A375 (cell line): ENCODE measurements around the gene KRTAP19-1. TPM values are rescaled to one million over a fixed set of nuclear protein-coding genes. Genes with fewer than 3 reads are reported as not detected.

ENCODE experiments used
- small RNA-seq: library from RNA; depleted of rRNA; stranded (forward); fragments of <200 nt; gene quantifications from one replicate; pipeline ENCODE3, GENCODE V24; 2014
- total RNA-seq: library from RNA; depleted of rRNA; stranded (reverse); fragments of >200 nt; shearing (Covaris generic); gene quantifications from 2 replicates; pipeline ENCODE4 v1.2.3, GENCODE V29; 2014; rRNA removed

The KRTAP19-1 gene
- total RNA-seq, result not detected in 2 replicates

GRCh38 chr21:30480145-30480544 is at the start of gene KRTAP19-1:
TSS of gene KRTAP19-1 (minus strand) at chr21:30480367. CDS start at chr21:30480317, 50 bp downstream.

GRCh38 chr21:30502041-30502440 is 21.9 kb upstream of the KRTAP19-1 start, which contains the start of gene KRTAP19-5:
TSS of gene KRTAP19-5 (minus strand) at chr21:30502141. CDS start at chr21:30502090, 51 bp downstream.

DNA sequence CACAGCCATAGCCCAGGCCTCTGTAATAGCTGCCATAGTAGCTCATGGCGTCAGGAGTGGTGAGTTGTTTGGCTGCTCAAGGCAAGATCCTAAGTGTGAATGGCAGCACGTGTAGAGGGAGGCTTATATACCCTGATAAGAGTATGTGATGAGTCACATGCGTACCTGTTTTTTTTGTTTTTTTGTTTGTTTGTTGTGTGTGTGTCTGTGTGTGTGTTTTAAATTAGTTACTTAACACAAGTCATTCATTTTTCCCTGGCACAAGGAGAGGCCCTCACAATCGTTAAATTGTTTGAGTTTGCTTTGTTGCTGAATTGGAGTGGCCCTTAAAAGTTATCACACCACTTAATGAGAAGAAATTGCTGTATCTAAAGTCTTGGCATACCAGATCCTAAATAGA is 16.9 kb upstream of the KRTAP19-1 start, which contains the start of gene KRTAP19-4:
TSS of gene KRTAP19-4 (minus strand) at position 101 of the 400 bp plus-strand sequence. CDS start at position 46, 55 bp downstream.

GRCh38 chr21:30491963-30492428 is 11.8 kb upstream of the KRTAP19-1 start, which contains the start of gene KRTAP19-3:
TSS of gene KRTAP19-3 (minus strand) at chr21:30492013. CDS start at chr21:30491957, 56 bp downstream.

GRCh38 chr21:30487336-30487735 is 7.2 kb upstream of the KRTAP19-1 start, which contains the start of gene KRTAP19-2:
TSS of gene KRTAP19-2 (minus strand) at chr21:30487436. CDS start at chr21:30487348, 88 bp downstream.

GRCh38 chr21:30439975-30440374 is 40.2 kb downstream of the KRTAP19-1 start, which contains the start of gene KRTAP15-1:
TSS of gene KRTAP15-1 (plus strand) at chr21:30440275. CDS start at chr21:30440328, 53 bp downstream.

DNA sequence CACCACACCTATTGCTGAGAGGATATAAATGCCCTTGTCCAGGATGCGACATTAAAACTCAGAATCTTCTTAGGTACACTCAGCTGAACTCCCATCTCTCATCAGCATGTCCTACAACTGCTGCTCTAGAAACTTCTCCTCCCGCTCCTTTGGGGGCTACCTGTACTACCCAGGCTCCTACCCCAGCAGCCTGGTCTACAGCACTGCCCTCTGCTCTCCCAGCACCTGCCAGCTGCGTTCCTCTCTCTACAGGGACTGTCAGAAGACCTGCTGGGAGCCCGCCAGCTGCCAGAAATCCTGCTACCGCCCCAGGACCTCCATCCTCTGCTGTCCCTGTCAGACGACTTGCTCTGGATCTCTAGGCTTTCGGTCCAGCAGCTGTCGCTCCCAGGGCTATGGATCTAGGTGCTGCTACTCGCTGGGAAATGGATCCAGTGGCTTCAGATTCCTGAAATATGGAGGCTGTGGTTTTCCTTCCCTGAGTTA is 50.0 kb downstream of the KRTAP19-1 start, which contains the start of gene KRTAP13-4:
TSS of gene KRTAP13-4 (plus strand) at position 51 of the 486 bp plus-strand sequence. CDS start at position 107, 56 bp downstream.

Small RNA genes within 50 kb of the gene (small RNA-seq; reads per million reads assigned to genes)
- gene AP000567.1 (not detected), gene KRTAP19-10P (not detected), gene KRTAP19-9P (not detected)

Other genes with a start within 250 kb of the KRTAP19-1 start
- not detected in 2 replicates for gene KRTAP24-1, start 197.4 kb downstream of the KRTAP19-1 start, total RNA-seq
- gene KRTAP25-1, start 190.9 kb downstream of the KRTAP19-1 start, total RNA-seq, result not detected in 2 replicates
- gene KRTAP26-1, start 160.1 kb downstream of the KRTAP19-1 start, total RNA-seq, result not detected in 2 replicates
- gene KRTAP27-1, start 142.7 kb downstream of the KRTAP19-1 start, total RNA-seq, result not detected in 2 replicates
- not detected in 2 replicates for gene KRTAP23-1, start 131.8 kb downstream of the KRTAP19-1 start, total RNA-seq
- gene KRTAP13-2, start 108.1 kb downstream of the KRTAP19-1 start, total RNA-seq, result not detected in 2 replicates
- not detected in 2 replicates for gene KRTAP13-1, start 84.3 kb downstream of the KRTAP19-1 start, total RNA-seq
- gene KRTAP13-3, start 54.4 kb downstream of the KRTAP19-1 start, total RNA-seq, result not detected in 2 replicates
- gene KRTAP13-4, start 50.1 kb downstream of the KRTAP19-1 start, total RNA-seq, result not detected in 2 replicates
- not detected in 2 replicates for gene KRTAP15-1, start 40.1 kb downstream of the KRTAP19-1 start, total RNA-seq
- gene KRTAP19-2, start 7.1 kb upstream of the KRTAP19-1 start, total RNA-seq, result not detected in 2 replicates
- gene KRTAP19-3, start 11.6 kb upstream of the KRTAP19-1 start, total RNA-seq, result not detected in 2 replicates
- not detected in 2 replicates for gene KRTAP19-4, start 16.8 kb upstream of the KRTAP19-1 start, total RNA-seq
- gene KRTAP19-5, start 21.8 kb upstream of the KRTAP19-1 start, total RNA-seq, result not detected in 2 replicates
- gene KRTAP19-6, start 61.5 kb upstream of the KRTAP19-1 start, total RNA-seq, result not detected in 2 replicates
- gene KRTAP19-7, start 80.9 kb upstream of the KRTAP19-1 start, total RNA-seq, result not detected in 2 replicates
- not detected in 2 replicates for gene KRTAP22-2, start 110.0 kb upstream of the KRTAP19-1 start, total RNA-seq
- not detected in 2 replicates for gene KRTAP6-3, start 112.1 kb upstream of the KRTAP19-1 start, total RNA-seq
- gene KRTAP6-2, start 118.5 kb upstream of the KRTAP19-1 start, total RNA-seq, result not detected in 2 replicates
- not detected in 2 replicates for gene KRTAP22-1, start 120.7 kb upstream of the KRTAP19-1 start, total RNA-seq
- gene KRTAP6-1, start 133.6 kb upstream of the KRTAP19-1 start, total RNA-seq, result not detected in 2 replicates
- not detected in 2 replicates for gene KRTAP20-1, start 136.1 kb upstream of the KRTAP19-1 start, total RNA-seq
- not detected in 2 replicates for gene KRTAP20-4, start 140.3 kb upstream of the KRTAP19-1 start, total RNA-seq
- gene KRTAP20-2, start 154.8 kb upstream of the KRTAP19-1 start, total RNA-seq, result 1.5 TPM in 1 of 2 replicates, not detected in the other
- gene KRTAP20-3, start 162.5 kb upstream of the KRTAP19-1 start, total RNA-seq, result not detected in 2 replicates
- gene KRTAP21-3, start 238.4 kb upstream of the KRTAP19-1 start, total RNA-seq, result not detected in 2 replicates